Activated naive CD4-positive, alpha-beta T cell treated with anti-CD3 and anti-CD28 coated beads for 36 hours (primary cell): Measurements from ENCODE around the gene PPP1R11. TPM values are rescaled to one million over a fixed set of nuclear protein-coding genes. Genes with fewer than 3 reads are reported as not detected.
"Not testable (repeated sequence)": the region's sequence is repeated elsewhere in the genome, so short reads cannot be mapped to it uniquely, and the experiment has no call there.

Experiments
- CTCF ChIA-PET: fragments of 350-600 bp; sonication (Branson Sonifier 250); formaldehyde crosslinking; loops from one replicate; lab custom pipeline; 2021; ENCODE audit warnings: antibody characterized with exemption; lab: Charles Lee
- DNase-seq: peaks from one replicate; pipeline ENCODE4 v3.0.0-alpha.2; 2020
- H3K27ac Mint-ChIP-seq: one replicate; pipeline ENCODE4 v1.8.0; 2021; ENCODE audit warnings: mild to moderate bottlenecking, mixed read lengths
- H3K27me3 Mint-ChIP-seq: one replicate; pipeline ENCODE4 v1.8.0; 2021; ENCODE audit warnings: low read depth, mixed read lengths
- H3K36me3 Mint-ChIP-seq: one replicate; pipeline ENCODE4 v1.8.0; 2021; ENCODE audit warnings: low read depth, mixed read lengths
- H3K4me1 Mint-ChIP-seq: one replicate; pipeline ENCODE4 v1.8.0; 2021; ENCODE audit warnings: low read depth, mixed read lengths
- H3K4me3 Mint-ChIP-seq: one replicate; pipeline ENCODE4 v1.8.0; 2021; ENCODE audit warnings: mild to moderate bottlenecking, moderate library complexity, mixed read lengths
- H3K9me3 Mint-ChIP-seq: one replicate; pipeline ENCODE4 v1.8.0; 2021; ENCODE audit warnings: mixed read lengths
- intact Hi-C: fragments of 100-400 bp; cut with micrococcal nuclease; formaldehyde crosslinking; loops from one replicate; pipeline ENCODE4 v1.15.1; 2023
- total RNA-seq, 2 experiments: library from RNA; stranded (reverse); gene quantifications; one replicate each; pipeline ENCODE4 v1.2.3, GENCODE V29; 2021

Gene PPP1R11, protein sequence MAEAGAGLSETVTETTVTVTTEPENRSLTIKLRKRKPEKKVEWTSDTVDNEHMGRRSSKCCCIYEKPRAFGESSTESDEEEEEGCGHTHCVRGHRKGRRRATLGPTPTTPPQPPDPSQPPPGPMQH
- 10 to 100 TPM; 42.8 to 46.6 TPM for total RNA-seq

DNA sequence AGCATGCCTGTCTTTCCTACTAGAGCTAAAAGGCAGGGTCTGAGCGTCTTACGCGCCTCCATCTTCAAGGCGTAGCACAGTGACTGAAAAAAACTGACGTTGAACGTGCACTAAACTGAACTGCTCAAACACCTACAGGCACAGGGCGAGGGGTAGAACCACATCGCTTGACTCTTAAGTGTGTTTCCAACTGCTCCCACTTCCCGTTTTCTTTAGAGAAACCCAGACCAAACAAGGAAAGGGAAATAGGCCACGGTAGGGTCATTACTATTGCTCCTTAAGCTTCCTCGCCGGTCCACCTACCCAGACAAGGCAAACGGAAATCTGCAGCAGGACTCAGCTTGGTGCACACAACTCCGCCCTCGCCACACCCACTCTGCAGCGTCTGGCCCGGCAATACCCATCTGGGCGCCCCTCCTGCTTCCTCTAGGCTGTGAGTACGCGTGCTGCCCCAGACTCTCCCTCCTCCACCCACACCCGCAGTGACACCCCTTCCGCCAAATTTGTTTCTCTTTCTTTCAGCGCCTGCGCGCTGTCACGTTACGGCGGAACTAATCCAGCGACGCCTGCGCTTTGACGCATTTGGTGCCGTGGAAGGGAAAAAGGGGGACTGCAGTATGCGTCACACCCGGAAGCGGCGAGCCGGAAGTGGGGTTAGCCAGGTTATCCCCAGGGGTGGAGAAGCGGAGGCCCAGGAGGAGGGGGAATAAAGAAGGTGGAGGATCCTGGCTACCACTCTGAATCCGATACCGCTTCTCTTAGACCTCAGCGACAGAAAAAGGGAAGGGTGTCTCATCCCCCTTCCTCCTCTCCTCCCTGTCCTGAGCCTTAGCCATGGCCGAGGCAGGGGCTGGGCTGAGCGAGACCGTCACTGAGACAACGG, at the start of gene PPP1R11:
TSS of gene PPP1R11 (plus strand) at position 622 of the 883 bp plus-strand sequence. CDS start at position 835, 213 bp downstream.
- H3K4me1 Mint-ChIP-seq = peaks cover 48% of the 10 kb centered on the region
- CTCF ChIA-PET = interaction anchor here (0.7 to 1.9 kb wide), 5 partner anchors 10 to 344 kb away, joined by 3 to 15 read pairs (median 3); no protein-coding TSS in a partner anchor
- peak within 1 kb of the TSS; percentile 96 for H3K27ac Mint-ChIP-seq
- peaks cover 42% of the 10 kb centered on the region for H3K36me3 Mint-ChIP-seq
- peaks cover 7% of the 10 kb centered on the region for H3K27me3 Mint-ChIP-seq
- intact Hi-C loops = loop anchor here (1.0 to 10.0 kb wide), 13 partner anchors 36 to 1802 kb away; partner anchors contain the start of genes GNL1, HLA-A, MRPS18B and PPP1R10
- peaks cover 5% of the 10 kb centered on the region for H3K9me3 Mint-ChIP-seq
- DNase-seq = peak; percentile 99
- peak within 1 kb of the TSS; percentile 90 for H3K4me3 Mint-ChIP-seq

GRCh38 chr6:30019819-30020218, 47.2 kb upstream of the PPP1R11 start:
- H3K27ac Mint-ChIP-seq = no peak overlapping the region
- H3K4me3 Mint-ChIP-seq = no peak overlapping the region
- peaks cover 2% of the 10 kb centered on the region for H3K36me3 Mint-ChIP-seq
- intact Hi-C loops = loop anchor here (10.0 kb wide), 1 partner anchor 155 kb away; no protein-coding TSS in a partner anchor
- no peak for DNase-seq
- no peaks in the 10 kb centered on the region for H3K9me3 Mint-ChIP-seq
- no peaks in the 10 kb centered on the region for H3K27me3 Mint-ChIP-seq
- CTCF ChIA-PET = no interaction called here
- H3K4me1 Mint-ChIP-seq = no peaks in the 10 kb centered on the region

DNA sequence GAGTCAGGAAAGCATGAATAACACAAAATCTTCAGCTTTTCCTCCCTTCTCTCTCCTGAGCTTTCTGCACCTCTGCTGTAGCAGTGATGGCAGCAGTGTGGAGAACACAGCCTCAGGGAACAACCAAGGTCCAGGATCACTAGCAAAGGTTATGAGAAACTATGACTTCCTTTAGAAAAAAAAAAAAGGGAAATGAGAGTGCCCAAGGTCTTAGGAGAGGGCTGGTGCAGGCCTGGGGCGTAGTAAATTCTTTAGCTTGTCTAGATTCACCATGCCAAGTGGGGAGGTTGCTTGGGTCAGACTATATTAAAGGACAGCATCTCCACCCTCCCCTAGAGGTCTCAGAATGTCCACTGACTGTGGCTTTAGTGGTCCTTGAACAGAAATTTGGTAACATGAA, 46.4 kb upstream of the PPP1R11 start:
- Mint-ChIP-seq H3K9me3 (no peaks in the 10 kb centered on the region), H3K27ac (no peak overlapping the region), H3K27me3 (no peaks in the 10 kb centered on the region), H3K4me1 (no peaks in the 10 kb centered on the region), H3K36me3 (peaks cover 2% of the 10 kb centered on the region), H3K4me3 (no peak overlapping the region)
- CTCF ChIA-PET = interaction anchor here (0.8 kb wide), 1 partner anchor 22 kb away, joined by 3 read pairs; no protein-coding TSS in a partner anchor
- intact Hi-C loops = no loop called here
- no peak for DNase-seq

- no peaks in the 10 kb centered on the region for H3K27me3 Mint-ChIP-seq
- no peak overlapping the region for H3K27ac Mint-ChIP-seq
- H3K4me3 Mint-ChIP-seq = no peak overlapping the region
- H3K4me1 Mint-ChIP-seq = no peaks in the 10 kb centered on the region
- no peak for DNase-seq
- CTCF ChIA-PET = no interaction called here
- peaks cover 2% of the 10 kb centered on the region for H3K36me3 Mint-ChIP-seq
- intact Hi-C loops = no loop called here
- H3K9me3 Mint-ChIP-seq = no peaks in the 10 kb centered on the region
Measured at GRCh38 chr6:30022189-30022588, 44.8 kb upstream of the PPP1R11 start.

DNA sequence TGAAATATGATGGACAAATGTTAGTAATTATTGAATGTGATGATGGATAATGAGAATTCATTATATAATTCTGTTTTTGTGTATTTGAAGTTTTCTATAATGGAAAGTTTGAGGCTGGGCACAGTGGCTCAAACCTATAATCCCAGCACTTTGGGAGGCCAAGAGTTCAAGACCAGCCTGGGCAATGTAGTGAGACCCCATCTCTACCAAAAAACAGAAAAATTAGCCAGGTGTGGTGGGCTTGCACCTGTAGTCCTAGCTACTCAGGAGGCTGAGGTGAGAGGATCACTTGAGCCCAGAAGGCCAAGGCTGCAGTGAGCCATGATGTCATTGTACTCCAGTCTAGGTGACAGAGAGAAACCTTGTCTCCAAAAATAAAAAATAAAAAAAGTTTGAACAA, 44.3 kb upstream of the PPP1R11 start:
- H3K9me3 Mint-ChIP-seq, H3K27me3 Mint-ChIP-seq, H3K36me3 Mint-ChIP-seq: not testable (repeated sequence)

GRCh38 chr6:30025186-30025585, 41.8 kb upstream of the PPP1R11 start:
- CTCF ChIA-PET = interaction anchor here (1.0 kb wide), 1 partner anchor 12 kb away, joined by 3 read pairs; no protein-coding TSS in a partner anchor
- no peak for DNase-seq
- Mint-ChIP-seq H3K36me3 (peaks cover 2% of the 10 kb centered on the region), H3K27ac (no peak overlapping the region), H3K4me1 (no peaks in the 10 kb centered on the region), H3K27me3 (no peaks in the 10 kb centered on the region), H3K9me3 (no peaks in the 10 kb centered on the region), H3K4me3 (no peak overlapping the region)
- intact Hi-C loops = no loop called here

More for the DNA sequence above, 44.3 kb upstream of the PPP1R11 start:
- H3K27ac Mint-ChIP-seq, H3K4me1 Mint-ChIP-seq, H3K4me3 Mint-ChIP-seq, DNase-seq, intact Hi-C loops: not testable (repeated sequence)
- CTCF ChIA-PET = interaction anchor here (0.6 kb wide), 1 partner anchor 178 kb away, joined by 3 read pairs; no protein-coding TSS in a partner anchor

GRCh38 chr6:30029588-30029987, 37.4 kb upstream of the PPP1R11 start:
- CTCF ChIA-PET = no interaction called here
- no peaks in the 10 kb centered on the region for H3K27me3 Mint-ChIP-seq

DNA sequence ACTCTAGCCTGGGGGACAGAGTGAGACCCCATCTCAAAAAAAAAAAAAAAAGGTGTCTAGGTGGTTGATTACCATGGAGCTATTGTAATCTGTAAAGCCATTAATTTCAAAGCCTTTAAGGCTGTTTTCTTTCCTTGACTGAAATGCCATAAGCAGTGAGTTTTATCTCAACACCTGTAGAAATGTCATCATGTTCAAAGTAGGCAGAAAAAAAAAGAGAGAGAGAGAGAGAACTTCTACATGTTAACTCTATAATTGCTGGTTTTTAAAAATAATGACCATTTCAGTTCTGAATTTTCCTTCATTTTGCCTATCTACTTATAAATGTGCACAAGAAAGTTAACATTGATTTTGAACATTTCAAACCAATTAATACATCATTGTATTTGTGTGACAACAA, 35.6 kb upstream of the PPP1R11 start:
- Mint-ChIP-seq H3K4me3 (no peak overlapping the region), H3K36me3 (peaks cover 6% of the 10 kb centered on the region), H3K27me3 (no peaks in the 10 kb centered on the region), H3K4me1 (no peaks in the 10 kb centered on the region), H3K9me3 (no peaks in the 10 kb centered on the region), H3K27ac (no peak overlapping the region)
- no peak for DNase-seq
- intact Hi-C loops = no loop called here
- CTCF ChIA-PET = no interaction called here

More at GRCh38 chr6:30029588-30029987, 37.4 kb upstream of the PPP1R11 start:
- intact Hi-C loops = no loop called here
- no peaks in the 10 kb centered on the region for H3K9me3 Mint-ChIP-seq
- no peak overlapping the region for H3K4me3 Mint-ChIP-seq
- H3K27ac Mint-ChIP-seq = no peak overlapping the region
- H3K36me3 Mint-ChIP-seq = peaks cover 3% of the 10 kb centered on the region
- H3K4me1 Mint-ChIP-seq = no peaks in the 10 kb centered on the region
- DNase-seq = no peak

DNA sequence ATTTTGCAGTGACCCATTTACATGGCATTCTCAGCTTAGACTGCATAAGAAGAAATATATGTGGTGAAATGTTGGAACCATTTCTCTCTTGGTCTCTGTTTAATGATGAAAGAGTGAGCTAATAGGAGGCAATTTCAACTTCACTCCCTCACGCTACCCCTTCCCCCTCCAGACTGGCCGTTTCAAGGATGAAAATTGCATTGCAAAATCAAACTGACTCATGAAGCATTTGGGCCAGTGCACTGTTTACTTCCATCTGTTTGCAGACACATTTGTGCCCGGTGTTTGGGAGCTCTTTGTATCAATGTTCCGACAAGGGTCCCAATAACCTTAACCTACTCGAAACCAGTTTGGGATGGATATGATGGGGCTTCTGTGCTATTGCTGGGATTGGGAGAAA, 33.6 kb upstream of the PPP1R11 start:
- H3K27ac Mint-ChIP-seq, H3K36me3 Mint-ChIP-seq, H3K9me3 Mint-ChIP-seq, H3K4me1 Mint-ChIP-seq, intact Hi-C loops, DNase-seq, CTCF ChIA-PET, H3K27me3 Mint-ChIP-seq, H3K4me3 Mint-ChIP-seq: not testable (repeated sequence)

DNA sequence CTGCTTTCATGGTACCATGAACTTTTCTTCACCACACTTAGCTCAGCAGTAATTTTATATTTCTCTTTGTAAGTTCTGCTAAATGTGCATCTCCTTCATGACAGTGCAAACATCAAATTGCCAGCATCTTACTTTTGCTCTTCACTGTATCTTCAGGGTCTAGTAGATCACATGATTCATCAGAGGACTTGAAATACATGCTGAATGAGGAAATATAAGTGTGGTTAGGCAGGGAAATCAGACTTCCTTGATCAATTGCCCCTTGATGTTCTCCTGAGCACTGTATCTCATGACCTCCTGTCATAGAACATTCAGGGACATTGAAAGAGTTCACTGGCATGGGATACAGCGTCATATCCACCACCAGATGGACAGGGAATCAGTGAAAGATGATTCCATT, 31.2 kb upstream of the PPP1R11 start:
- Mint-ChIP-seq H3K27ac (no peak overlapping the region), H3K27me3 (no peaks in the 10 kb centered on the region), H3K4me3 (no peak overlapping the region), H3K36me3 (peaks cover 4% of the 10 kb centered on the region), H3K4me1 (no peaks in the 10 kb centered on the region), H3K9me3 (no peaks in the 10 kb centered on the region)
- CTCF ChIA-PET = no interaction called here
- intact Hi-C loops = no loop called here
- no peak for DNase-seq

GRCh38 chr6:30037182-30037788, 29.7 kb upstream of the PPP1R11 start:
- CTCF ChIA-PET = interaction anchor here (1.1 to 1.6 kb wide), 2 partner anchors 37 to 94 kb away, joined by 3 to 5 read pairs; no protein-coding TSS in a partner anchor
- peaks cover 4% of the 10 kb centered on the region for H3K36me3 Mint-ChIP-seq
- no peak for DNase-seq
- no peak overlapping the region for H3K27ac Mint-ChIP-seq
- H3K4me3 Mint-ChIP-seq = no peak overlapping the region
- no peaks in the 10 kb centered on the region for H3K9me3 Mint-ChIP-seq
- intact Hi-C loops = no loop called here
- no peaks in the 10 kb centered on the region for H3K4me1 Mint-ChIP-seq
- H3K27me3 Mint-ChIP-seq = no peaks in the 10 kb centered on the region

DNA sequence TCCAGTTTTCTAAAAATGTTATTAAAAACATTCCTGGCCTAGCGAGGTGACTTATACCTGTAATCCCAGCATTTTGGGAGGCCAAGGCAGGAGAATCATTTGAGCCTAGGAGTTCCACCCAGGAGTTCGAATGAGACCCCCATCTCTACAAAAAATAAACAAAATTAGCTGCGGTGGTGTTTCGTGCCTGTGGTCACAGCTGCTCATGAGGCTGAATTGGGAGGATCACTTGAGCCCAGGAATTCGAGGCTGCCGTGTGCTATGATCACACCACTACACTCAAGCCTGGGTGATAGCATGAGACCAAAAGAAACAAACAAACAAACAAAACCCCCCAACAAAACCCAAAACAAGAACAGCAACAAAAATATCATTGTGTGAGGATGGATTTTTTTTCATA, 25.8 kb upstream of the PPP1R11 start:
- Mint-ChIP-seq H3K27ac (no peak overlapping the region), H3K27me3 (no peaks in the 10 kb centered on the region), H3K36me3 (no peaks in the 10 kb centered on the region), H3K4me3 (no peak overlapping the region), H3K9me3 (no peaks in the 10 kb centered on the region), H3K4me1 (no peaks in the 10 kb centered on the region)
- CTCF ChIA-PET = no interaction called here
- intact Hi-C loops = no loop called here
- no peak for DNase-seq
